ENCODE data around the gene GRK5.

GRK5 gene

GRCh38 chr10:119423510-119424257 is 216.3 kb downstream of the GRK5 start:
- H2BK120ac ChIP-seq (ENCODE audit: low read depth, low read length), result no peak overlapping the region
- no peak overlapping the region for H2BK5ac ChIP-seq (ENCODE audit: low read depth, low read length, poor library complexity, severe bottlenecking)
- no peak overlapping the region for H3K4me2 ChIP-seq (ENCODE audit: low read length, poor library complexity, severe bottlenecking)
- no peaks in the 10 kb centered on the region for H3K79me1 ChIP-seq (replicated peaks; ENCODE audit: low read length, poor library complexity, severe bottlenecking)
- no peak overlapping the region for H3K23ac ChIP-seq (ENCODE audit: low read length in 2 of 2)
- peaks cover 28 to 38% of the 10 kb centered on the region in 2 experiments for H3K36me3 ChIP-seq (ENCODE audit: control insufficient read depth in 1 of 2, insufficient read depth in 2 of 2, low read depth in 1 of 2, low read length in 2 of 2)
- no peak overlapping the region for H2BK12ac ChIP-seq (ENCODE audit: low read length in 2 of 2)
- H2BK15ac ChIP-seq (ENCODE audit: low read depth, poor library complexity, severe bottlenecking), result no peak overlapping the region
- H3K4me1 ChIP-seq (ENCODE audit: control insufficient read depth, insufficient read depth, low read depth, low read length), result peaks cover 12% of the 10 kb centered on the region
- H3K4ac ChIP-seq (ENCODE audit: low read depth in 1 of 2, low read length in 2 of 2), result no peak overlapping the region
- no peaks in the 10 kb centered on the region for H3K9me3 ChIP-seq (ENCODE audit: control insufficient read depth, low read length)
- no peak overlapping the region for H3K14ac ChIP-seq (ENCODE audit: low read length in 2 of 2)
- H3K4me3 ChIP-seq (ENCODE audit: insufficient read depth in 1 of 2, low read depth in 1 of 2, low read length in 2 of 2), result no peak overlapping the region
- no peak overlapping the region for H4K91ac ChIP-seq (ENCODE audit: low read length)
- DNase-seq, result no peak
- H3K27me3 ChIP-seq (ENCODE audit: control insufficient read depth in 1 of 2, insufficient read depth in 1 of 2, low read length in 2 of 2), result no peaks in the 10 kb centered on the region
- no peak overlapping the region for H3K18ac ChIP-seq (ENCODE audit: low read depth in 1 of 2, low read length in 2 of 2)
- no peak overlapping the region for H2AK5ac ChIP-seq (ENCODE audit: low read length, severe bottlenecking)
- H3K9ac ChIP-seq (ENCODE audit: low read length), result no peak overlapping the region
- H4K8ac ChIP-seq (ENCODE audit: low read length), result no peak overlapping the region
- H3K27ac ChIP-seq (ENCODE audit: low read length, poor library complexity, severe bottlenecking), result no peak overlapping the region
- WGBS, result 93% methylated on average over 7 of the region's 7 CpGs
- H2AFZ ChIP-seq (ENCODE audit: low read depth, low read length), result no peak overlapping the region

DNA sequence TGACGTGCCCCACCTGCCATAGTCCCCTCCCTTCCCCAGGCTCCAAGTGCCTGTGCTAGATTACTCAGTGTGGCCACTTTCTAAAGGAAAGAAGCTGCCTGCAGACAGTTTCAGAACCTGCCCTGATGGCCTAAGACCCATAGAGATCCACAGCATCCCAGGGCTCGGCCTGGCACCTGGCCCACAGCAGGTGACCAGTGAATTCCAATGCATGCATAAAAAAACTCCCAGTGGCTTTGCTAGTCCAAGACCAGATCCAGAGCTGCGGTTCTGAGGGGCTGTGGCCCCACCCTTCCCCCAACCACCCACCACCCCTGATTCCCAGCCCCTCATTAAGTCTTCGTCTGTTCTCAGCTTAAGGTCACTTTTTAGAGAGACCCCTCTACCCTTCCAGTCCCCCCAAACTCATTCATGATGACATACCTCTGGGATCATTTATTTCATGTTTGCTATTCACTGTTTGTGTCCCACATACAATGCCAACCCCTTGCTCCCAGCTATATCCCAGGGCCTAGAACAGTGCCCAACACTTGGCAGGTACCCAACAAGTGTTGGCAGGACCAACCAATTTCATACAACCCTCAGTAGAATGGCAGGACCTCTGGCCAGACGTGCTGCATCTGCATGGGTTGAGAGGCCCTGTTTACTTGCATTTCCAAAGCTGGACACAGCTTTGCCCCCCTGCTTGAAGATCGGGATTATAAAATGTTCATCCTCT is 217.0 kb downstream of the GRK5 start:
- Histone ChIP-seq H3K9me3 (ENCODE audit: control insufficient read depth, low read length) (no peaks in the 10 kb centered on the region), H3K36me3 (ENCODE audit: control insufficient read depth in 1 of 2, insufficient read depth in 2 of 2, low read depth in 1 of 2, low read length in 2 of 2) (peaks cover 28 to 44% of the 10 kb centered on the region in 2 experiments), H3K14ac (ENCODE audit: low read length in 2 of 2) (no peak overlapping the region), H3K4me1 (ENCODE audit: control insufficient read depth, insufficient read depth, low read depth, low read length) (peaks cover 16% of the 10 kb centered on the region), H2AFZ (ENCODE audit: low read depth, low read length) (no peak overlapping the region), H4K91ac (ENCODE audit: low read length) (no peak overlapping the region), H3K27me3 (ENCODE audit: control insufficient read depth in 1 of 2, insufficient read depth in 1 of 2, low read length in 2 of 2) (no peaks in the 10 kb centered on the region), H3K23ac (ENCODE audit: low read length in 2 of 2) (no peak overlapping the region), H3K27ac (ENCODE audit: low read length, poor library complexity, severe bottlenecking) (no peak overlapping the region), H3K4me2 (ENCODE audit: low read length, poor library complexity, severe bottlenecking) (no peak overlapping the region), H3K9ac (ENCODE audit: low read length) (no peak overlapping the region), H3K79me1 (replicated peaks; ENCODE audit: low read length, poor library complexity, severe bottlenecking) (no peaks in the 10 kb centered on the region), H2BK12ac (ENCODE audit: low read length in 2 of 2) (no peak overlapping the region), H3K4me3 (ENCODE audit: insufficient read depth in 1 of 2, low read depth in 1 of 2, low read length in 2 of 2) (no peak overlapping the region), H2BK15ac (ENCODE audit: low read depth, poor library complexity, severe bottlenecking) (no peak overlapping the region), H3K18ac (ENCODE audit: low read depth in 1 of 2, low read length in 2 of 2) (no peak overlapping the region), H2BK5ac (ENCODE audit: low read depth, low read length, poor library complexity, severe bottlenecking) (no peak overlapping the region), H2BK120ac (ENCODE audit: low read depth, low read length) (no peak overlapping the region), H4K8ac (ENCODE audit: low read length) (no peak overlapping the region), H2AK5ac (ENCODE audit: low read length, severe bottlenecking) (no peak overlapping the region), H3K4ac (ENCODE audit: low read depth in 1 of 2, low read length in 2 of 2) (no peak overlapping the region)
- WGBS, result 89% methylated on average over 6 of the region's 6 CpGs
- no peak for DNase-seq

DNA sequence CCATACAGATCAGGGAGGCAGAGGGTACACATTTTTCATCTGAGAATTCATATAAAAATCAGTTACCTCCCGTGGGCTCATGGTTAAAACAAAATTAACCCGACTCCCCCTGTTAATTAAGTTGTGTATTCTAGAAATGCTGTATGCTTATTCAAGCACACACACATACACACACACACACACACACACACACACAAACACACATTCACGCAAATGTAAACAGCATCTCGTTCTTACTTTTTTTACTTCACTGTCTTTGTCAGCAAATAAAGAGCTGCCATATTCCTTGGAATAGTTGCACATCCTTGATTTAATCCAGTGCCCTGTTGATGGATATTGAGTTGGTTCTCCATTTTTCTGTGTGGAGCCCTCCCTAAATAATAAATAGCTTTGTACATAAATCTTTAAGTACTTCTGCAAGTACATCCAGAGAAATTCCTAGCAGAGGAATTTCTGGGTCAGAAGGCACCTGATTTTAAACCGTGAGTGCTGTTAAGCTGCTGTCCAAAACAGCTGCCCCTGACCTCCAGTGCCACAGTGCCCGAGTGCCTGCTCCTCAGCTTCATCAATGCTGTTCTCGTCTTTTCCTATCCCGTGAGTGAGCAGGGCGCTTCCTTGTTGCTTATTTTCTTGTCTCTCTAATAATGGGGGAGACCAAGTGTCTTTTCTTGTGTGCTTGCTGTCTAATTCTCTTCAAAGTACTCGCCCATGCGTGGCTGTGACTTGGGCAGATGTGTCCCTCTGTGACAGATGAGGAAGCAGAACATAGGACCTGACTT is 217.9 kb downstream of the GRK5 start:
- 95% methylated on average over 9 of the region's 11 CpGs for WGBS

DNA sequence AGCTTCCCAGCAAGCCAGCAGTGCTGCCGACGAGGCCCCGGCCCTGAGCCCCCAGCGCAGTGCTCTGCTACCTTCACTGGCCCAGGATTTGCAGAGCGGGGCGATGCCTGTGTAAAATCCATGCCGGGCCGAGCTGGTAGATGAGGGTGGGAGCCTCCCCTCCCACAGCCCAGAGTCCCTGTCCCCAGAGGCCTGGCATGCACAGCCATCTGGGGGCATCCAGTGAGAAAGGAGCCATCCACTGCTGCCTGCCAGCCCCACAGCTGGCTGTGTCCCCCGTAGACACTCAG is 218.5 kb downstream of the GRK5 start:
- Histone ChIP-seq H2BK12ac (ENCODE audit: low read length in 2 of 2) (no peak overlapping the region), H2AFZ (ENCODE audit: low read depth, low read length) (no peak overlapping the region), H3K27ac (ENCODE audit: low read length, poor library complexity, severe bottlenecking) (no peak overlapping the region), H4K8ac (ENCODE audit: low read length) (no peak overlapping the region), H2BK5ac (ENCODE audit: low read depth, low read length, poor library complexity, severe bottlenecking) (no peak overlapping the region), H3K4me2 (ENCODE audit: low read length, poor library complexity, severe bottlenecking) (no peak overlapping the region), H2AK5ac (ENCODE audit: low read length, severe bottlenecking) (no peak overlapping the region), H3K4me3 (ENCODE audit: insufficient read depth in 1 of 2, low read depth in 1 of 2, low read length in 2 of 2) (no peak overlapping the region), H3K14ac (ENCODE audit: low read length in 2 of 2) (no peak overlapping the region), H3K27me3 (ENCODE audit: control insufficient read depth in 1 of 2, insufficient read depth in 1 of 2, low read length in 2 of 2) (peaks cover 0 to 2% of the 10 kb centered on the region in 2 experiments), H3K9me3 (ENCODE audit: control insufficient read depth, low read length) (no peaks in the 10 kb centered on the region), H3K4ac (ENCODE audit: low read depth in 1 of 2, low read length in 2 of 2) (no peak overlapping the region), H3K9ac (ENCODE audit: low read length) (no peak overlapping the region), H3K36me3 (ENCODE audit: control insufficient read depth in 1 of 2, insufficient read depth in 2 of 2, low read depth in 1 of 2, low read length in 2 of 2) (peaks cover 35 to 49% of the 10 kb centered on the region in 2 experiments), H3K23ac (ENCODE audit: low read length in 2 of 2) (no peak overlapping the region), H4K91ac (ENCODE audit: low read length) (no peak overlapping the region), H3K18ac (ENCODE audit: low read depth in 1 of 2, low read length in 2 of 2) (no peak overlapping the region), H2BK15ac (ENCODE audit: low read depth, poor library complexity, severe bottlenecking) (no peak overlapping the region), H3K4me1 (ENCODE audit: control insufficient read depth, insufficient read depth, low read depth, low read length) (peaks cover 16% of the 10 kb centered on the region), H3K79me1 (replicated peaks; ENCODE audit: low read length, poor library complexity, severe bottlenecking) (peaks cover 2% of the 10 kb centered on the region), H2BK120ac (ENCODE audit: low read depth, low read length) (no peak overlapping the region)
- 96% methylated on average over 9 of the region's 9 CpGs for WGBS
- no peak for DNase-seq

More for the DNA sequence above, 217.9 kb downstream of the GRK5 start:
- no peak overlapping the region for H3K9ac ChIP-seq (ENCODE audit: low read length)
- no peak overlapping the region for H2AFZ ChIP-seq (ENCODE audit: low read depth, low read length)
- no peak overlapping the region for H2BK120ac ChIP-seq (ENCODE audit: low read depth, low read length)
- no peak overlapping the region for H2AK5ac ChIP-seq (ENCODE audit: low read length, severe bottlenecking)
- H3K23ac ChIP-seq (ENCODE audit: low read length in 2 of 2), result no peak overlapping the region
- no peak overlapping the region for H2BK15ac ChIP-seq (ENCODE audit: low read depth, poor library complexity, severe bottlenecking)
- peaks cover 16% of the 10 kb centered on the region for H3K4me1 ChIP-seq (ENCODE audit: control insufficient read depth, insufficient read depth, low read depth, low read length)
- no peak overlapping the region for H4K91ac ChIP-seq (ENCODE audit: low read length)
- no peak overlapping the region for H3K18ac ChIP-seq (ENCODE audit: low read depth in 1 of 2, low read length in 2 of 2)
- no peak for DNase-seq
- no peaks in the 10 kb centered on the region for H3K79me1 ChIP-seq (replicated peaks; ENCODE audit: low read length, poor library complexity, severe bottlenecking)
- no peak overlapping the region for H4K8ac ChIP-seq (ENCODE audit: low read length)
- no peak overlapping the region for H2BK12ac ChIP-seq (ENCODE audit: low read length in 2 of 2)
- no peaks in the 10 kb centered on the region for H3K27me3 ChIP-seq (ENCODE audit: control insufficient read depth in 1 of 2, insufficient read depth in 1 of 2, low read length in 2 of 2)
- no peak overlapping the region for H3K14ac ChIP-seq (ENCODE audit: low read length in 2 of 2)
- no peak overlapping the region for H3K4me3 ChIP-seq (ENCODE audit: insufficient read depth in 1 of 2, low read depth in 1 of 2, low read length in 2 of 2)
- no peak overlapping the region for H2BK5ac ChIP-seq (ENCODE audit: low read depth, low read length, poor library complexity, severe bottlenecking)
- no peak overlapping the region for H3K4ac ChIP-seq (ENCODE audit: low read depth in 1 of 2, low read length in 2 of 2)
- H3K9me3 ChIP-seq (ENCODE audit: control insufficient read depth, low read length), result no peaks in the 10 kb centered on the region
- H3K27ac ChIP-seq (ENCODE audit: low read length, poor library complexity, severe bottlenecking), result no peak overlapping the region
- no peak overlapping the region for H3K4me2 ChIP-seq (ENCODE audit: low read length, poor library complexity, severe bottlenecking)
- peaks cover 30 to 49% of the 10 kb centered on the region in 2 experiments for H3K36me3 ChIP-seq (ENCODE audit: control insufficient read depth in 1 of 2, insufficient read depth in 2 of 2, low read depth in 1 of 2, low read length in 2 of 2)

Data from mesenchymal stem cell (in vitro differentiated cells and primary cell).